Prostate gland (tissue), 2 donors: Measurements from ENCODE around the gene WDR1. TPM values are rescaled to one million over a fixed set of nuclear protein-coding genes. Genes with fewer than 3 reads are reported as not detected.

Source experiments
- DNase-seq: peaks from one replicate; pipeline ENCODE4 v3.0.0-alpha.2; 2019; ENCODE audit warnings: low spot score
- H3K27ac ChIP-seq, 2 donors: fragments of 200-600 bp; sonication (generic); 2 replicates each; pipeline ENCODE4 v1.5.1; 2017 to 2019
- H3K27me3 ChIP-seq: fragments of 200-600 bp; sonication (generic); replicated peaks from 2 replicates; pipeline ENCODE4 v1.5.1; 2019; ENCODE audit not compliant: insufficient read depth
- H3K36me3 ChIP-seq, 2 donors: fragments of 200-600 bp; sonication (generic); 1 replicate in 1 of 2; 2 replicates in 1 of 2; pipeline versions ENCODE4 v1.5.1 to v1.8.1; 2017 to 2019
- H3K4me1 ChIP-seq: fragments of 200-600 bp; sonication (generic); replicated peaks from 2 replicates; pipeline ENCODE4 v1.5.1; 2019
- H3K4me3 ChIP-seq, 2 donors: fragments of 200-600 bp; sonication (generic); 2 replicates each; pipeline ENCODE4 v1.5.1; 2017 to 2019
- H3K9me3 ChIP-seq: fragments of 200-600 bp; sonication (generic); 2 replicates; pipeline ENCODE4 v1.5.1; 2017
- POLR2A ChIP-seq: fragments of 450-650 bp; IDR thresholded peaks from one replicate; pipeline ENCODE4 v1.6.1; 2016; ENCODE audit warnings: antibody characterized with exemption, mild to moderate bottlenecking
- POLR2AphosphoS5 ChIP-seq: sonication (generic); formaldehyde crosslinking; IDR thresholded peaks from one replicate; pipeline ENCODE4 v1.6.1; 2017; ENCODE audit warnings: antibody characterized with exemption
- WGBS: methylation state at CpG from one replicate; pipeline ENCODE4 v1.1.5; 2018; 5-methylcytosine and 5-hydroxymethylcytosine counted together
- intact Hi-C: fragments of 100-400 bp; cut with DNase I; formaldehyde crosslinking; loops from one replicate; pipeline ENCODE4 v1.14.2; 2022
- total RNA-seq, 2 donors: library from RNA; depleted of rRNA; stranded (reverse); fragments of >200 nt; gene quantifications; one replicate each; pipeline ENCODE4 v1.1.0, GENCODE V29; 2016
- TF ChIP-seq, protein P1 (sequence below), 4 experiments: fragments of 200-600 bp in 2 of 4; fragments of 450-650 bp in 2 of 4; sonication (generic) in 2 of 4; IDR thresholded peaks; 1 replicate in 3 of 4; 2 replicates in 1 of 4; pipeline ENCODE4 v1.5.1; 2016 to 2019; ENCODE audit warnings: antibody characterized with exemption in 4 of 4, mild to moderate bottlenecking in 2 of 4, moderate library complexity in 2 of 4

Gene WDR1
- total RNA-seq, 2 donors from 2014 or later, result 127 to 171 TPM

GRCh38 chr4:10077483-10078335 lies 38.9 kb downstream of the WDR1 start:
- Histone ChIP-seq H3K4me3 (no peak overlapping the region), H3K9me3 (no peaks in the 10 kb centered on the region), H3K4me1 (no peaks in the 10 kb centered on the region), H3K27me3 (no peaks in the 10 kb centered on the region), H3K27ac (peak overlapping the region in 1 of 2 donors; percentile 12), H3K36me3 (peaks cover 24 to 53% of the 10 kb centered on the region in 2 donors)
- 84% methylated on average over 38 of the region's 38 CpGs for WGBS
- DNase-seq, result no peak
- TF ChIP-seq POLR2AphosphoS5 (no peak), POLR2A (no peak)
- TF ChIP-seq, protein P1, sequence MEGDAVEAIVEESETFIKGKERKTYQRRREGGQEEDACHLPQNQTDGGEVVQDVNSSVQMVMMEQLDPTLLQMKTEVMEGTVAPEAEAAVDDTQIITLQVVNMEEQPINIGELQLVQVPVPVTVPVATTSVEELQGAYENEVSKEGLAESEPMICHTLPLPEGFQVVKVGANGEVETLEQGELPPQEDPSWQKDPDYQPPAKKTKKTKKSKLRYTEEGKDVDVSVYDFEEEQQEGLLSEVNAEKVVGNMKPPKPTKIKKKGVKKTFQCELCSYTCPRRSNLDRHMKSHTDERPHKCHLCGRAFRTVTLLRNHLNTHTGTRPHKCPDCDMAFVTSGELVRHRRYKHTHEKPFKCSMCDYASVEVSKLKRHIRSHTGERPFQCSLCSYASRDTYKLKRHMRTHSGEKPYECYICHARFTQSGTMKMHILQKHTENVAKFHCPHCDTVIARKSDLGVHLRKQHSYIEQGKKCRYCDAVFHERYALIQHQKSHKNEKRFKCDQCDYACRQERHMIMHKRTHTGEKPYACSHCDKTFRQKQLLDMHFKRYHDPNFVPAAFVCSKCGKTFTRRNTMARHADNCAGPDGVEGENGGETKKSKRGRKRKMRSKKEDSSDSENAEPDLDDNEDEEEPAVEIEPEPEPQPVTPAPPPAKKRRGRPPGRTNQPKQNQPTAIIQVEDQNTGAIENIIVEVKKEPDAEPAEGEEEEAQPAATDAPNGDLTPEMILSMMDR (IDR thresholded peaks at IDR 0.05), result no peak
- intact Hi-C loops, result loop anchor here (5.0 kb wide), 1 partner anchor 40 kb away; the partner anchor contains the start of gene WDR1

- DNase-seq, result no peak
- H3K27me3 ChIP-seq, result no peaks in the 10 kb centered on the region
- peaks cover 19 to 46% of the 10 kb centered on the region in 2 donors for H3K36me3 ChIP-seq
- H3K9me3 ChIP-seq, result no peaks in the 10 kb centered on the region
- no peaks in the 10 kb centered on the region for H3K4me1 ChIP-seq
- H3K27ac ChIP-seq, result no peak overlapping the region
- 78% methylated on average over 9 of the region's 9 CpGs for WGBS
- no peak overlapping the region for H3K4me3 ChIP-seq
- intact Hi-C loops, result loop anchor here (5.0 kb wide), 1 partner anchor 40 kb away; the partner anchor contains the start of gene WDR1
- TF ChIP-seq, protein P1 (IDR thresholded peaks at IDR 0.05), result no peak
- TF ChIP-seq POLR2A, result no peak
- TF ChIP-seq POLR2AphosphoS5, result no peak
Measured at GRCh38 chr4:10077076-10077475, 39.5 kb downstream of the WDR1 start.

- H3K27ac ChIP-seq, result no peak overlapping the region
- DNase-seq, result no peak
- H3K9me3 ChIP-seq, result no peaks in the 10 kb centered on the region
- TF ChIP-seq POLR2AphosphoS5 (no peak), POLR2A (no peak)
- TF ChIP-seq, protein P1 (IDR thresholded peaks at IDR 0.05), result no peak
- 53% methylated on average over 6 of the region's 11 CpGs for WGBS
- no peaks in the 10 kb centered on the region for H3K4me1 ChIP-seq
- peaks cover 18 to 44% of the 10 kb centered on the region in 2 donors for H3K36me3 ChIP-seq
- H3K4me3 ChIP-seq, result no peak overlapping the region
- no peaks in the 10 kb centered on the region for H3K27me3 ChIP-seq
- intact Hi-C loops, result loop anchor here (5.0 kb wide), 1 partner anchor 41 kb away; the partner anchor contains the start of gene WDR1
Measured at GRCh38 chr4:10075953-10076391, 40.6 kb downstream of the WDR1 start.

DNA sequence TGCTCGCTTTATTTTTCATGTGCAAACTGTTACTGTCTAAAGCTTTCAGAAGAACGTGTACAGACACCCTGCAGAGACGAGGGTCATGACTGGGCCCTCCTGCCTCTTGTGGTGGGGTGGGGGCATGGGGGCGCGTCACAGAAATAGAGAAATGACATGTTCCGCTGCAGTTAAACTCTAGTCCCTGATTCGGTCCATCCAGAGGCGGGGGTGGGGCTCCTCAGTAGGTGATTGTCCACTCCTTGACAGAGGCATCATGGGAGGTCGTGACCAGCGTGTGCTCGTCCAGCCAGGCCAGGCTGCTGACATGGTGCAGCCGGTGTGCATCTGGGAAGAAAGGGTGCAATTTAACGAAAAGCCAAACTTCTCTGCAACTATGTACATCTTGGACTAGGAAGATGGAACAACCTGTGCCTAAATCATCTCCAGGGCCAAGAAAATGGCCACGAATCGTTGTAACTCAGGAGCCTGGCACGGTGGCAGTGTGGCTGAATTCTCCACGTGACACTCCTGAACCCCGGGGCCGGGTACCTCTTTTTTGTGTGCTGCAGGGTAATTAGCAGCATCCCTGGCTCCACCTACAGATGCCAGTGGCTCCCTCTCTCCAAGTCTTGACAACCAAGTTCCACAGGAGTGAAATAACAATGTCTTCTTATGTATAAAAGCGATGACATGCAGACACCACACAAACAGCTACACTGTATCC lies 41.3 kb downstream of the WDR1 start:
- Histone ChIP-seq H3K4me1 (no peaks in the 10 kb centered on the region), H3K27ac (no peak overlapping the region), H3K36me3 (peaks cover 14 to 44% of the 10 kb centered on the region in 2 donors), H3K27me3 (no peaks in the 10 kb centered on the region), H3K4me3 (no peak overlapping the region), H3K9me3 (no peaks in the 10 kb centered on the region)
- intact Hi-C loops, result loop anchor here (5.0 kb wide), 1 partner anchor 42 kb away; the partner anchor contains the start of gene WDR1
- TF ChIP-seq POLR2A (no peak), POLR2AphosphoS5 (no peak)
- TF ChIP-seq, protein P1 (IDR thresholded peaks at IDR 0.05), result no peak
- no peak for DNase-seq
- WGBS, result 59% methylated on average over 20 of the region's 20 CpGs
